Effector memory CD4-positive, alpha-beta T cell (primary cell): Measurements from ENCODE around the gene SMOC2.

Source experiments
- DNase-seq, 3 donors: peaks; one replicate each; pipeline ENCODE4 v3.0.0-alpha.2; 2020
- H3K27ac ChIP-seq: 2 replicates; pipeline ENCODE4 v1.7.0; 2013; ENCODE audit warnings: mild to moderate bottlenecking, low read length, moderate library complexity; ENCODE audit not compliant: insufficient read depth, poor library complexity, severe bottlenecking
- H3K27me3 ChIP-seq: replicated peaks from 2 replicates; pipeline ENCODE4 v1.7.0; 2013; ENCODE audit warnings: mild to moderate bottlenecking, low read length; ENCODE audit not compliant: insufficient read depth, control insufficient read depth, poor library complexity, severe bottlenecking
- H3K36me3 ChIP-seq: 2 replicates; pipeline ENCODE4 v1.7.0; 2013; ENCODE audit warnings: mild to moderate bottlenecking, low read length, moderate library complexity; ENCODE audit not compliant: control insufficient read depth, insufficient read depth
- H3K4me1 ChIP-seq: 2 replicates; pipeline ENCODE4 v1.7.0; 2013; ENCODE audit warnings: low read length, mild to moderate bottlenecking; ENCODE audit not compliant: control insufficient read depth, insufficient read depth, poor library complexity, severe bottlenecking
- H3K4me3 ChIP-seq: 2 replicates; pipeline ENCODE4 v1.7.0; 2013; ENCODE audit warnings: low read length, low read depth, mild to moderate bottlenecking; ENCODE audit not compliant: insufficient read depth, poor library complexity, severe bottlenecking
- H3K9me3 ChIP-seq: 2 replicates; pipeline ENCODE4 v1.7.0; 2013; ENCODE audit warnings: mild to moderate bottlenecking, low read length, moderate library complexity; ENCODE audit not compliant: control insufficient read depth

The SMOC2 gene

GRCh38 chr6:168625602-168626001 lies 184.6 kb downstream of the SMOC2 start:
- no peak overlapping the region for H3K27ac ChIP-seq
- H3K9me3 ChIP-seq = no peaks in the 10 kb centered on the region
- DNase-seq = no peak
- no peak overlapping the region for H3K4me3 ChIP-seq
- H3K36me3 ChIP-seq = no peaks in the 10 kb centered on the region
- H3K27me3 ChIP-seq = no peaks in the 10 kb centered on the region
- H3K4me1 ChIP-seq = no peaks in the 10 kb centered on the region

- Histone ChIP-seq H3K9me3 (no peaks in the 10 kb centered on the region), H3K27ac (no peak overlapping the region), H3K36me3 (no peaks in the 10 kb centered on the region), H3K4me1 (no peaks in the 10 kb centered on the region), H3K4me3 (no peak overlapping the region), H3K27me3 (no peaks in the 10 kb centered on the region)
- no peak for DNase-seq
Observed at GRCh38 chr6:168626046-168626602, 185.1 kb downstream of the SMOC2 start.

- Histone ChIP-seq H3K4me1 (no peaks in the 10 kb centered on the region), H3K9me3 (no peaks in the 10 kb centered on the region), H3K27ac (no peak overlapping the region), H3K27me3 (no peaks in the 10 kb centered on the region), H3K36me3 (no peaks in the 10 kb centered on the region), H3K4me3 (no peak overlapping the region)
- no peak for DNase-seq
Observed at GRCh38 chr6:168627506-168628175, 186.7 kb downstream of the SMOC2 start.

GRCh38 chr6:168628176-168628553 lies 187.2 kb downstream of the SMOC2 start:
- Histone ChIP-seq H3K27me3 (no peaks in the 10 kb centered on the region), H3K4me3 (no peak overlapping the region), H3K36me3 (no peaks in the 10 kb centered on the region), H3K27ac (no peak overlapping the region), H3K9me3 (no peaks in the 10 kb centered on the region), H3K4me1 (no peaks in the 10 kb centered on the region)
- no peak for DNase-seq

- Histone ChIP-seq H3K4me3 (no peak overlapping the region), H3K9me3 (no peaks in the 10 kb centered on the region), H3K27me3 (no peaks in the 10 kb centered on the region), H3K27ac (no peak overlapping the region), H3K4me1 (no peaks in the 10 kb centered on the region), H3K36me3 (no peaks in the 10 kb centered on the region)
- DNase-seq = no peak
Observed at GRCh38 chr6:168628732-168629245, 187.8 kb downstream of the SMOC2 start.

- no peak for DNase-seq
- no peaks in the 10 kb centered on the region for H3K9me3 ChIP-seq
- no peaks in the 10 kb centered on the region for H3K4me1 ChIP-seq
Observed at GRCh38 chr6:168631564-168631963, 190.6 kb downstream of the SMOC2 start.

GRCh38 chr6:168632694-168633093 lies 191.7 kb downstream of the SMOC2 start:
- Histone ChIP-seq H3K27ac (no peak overlapping the region), H3K9me3 (no peaks in the 10 kb centered on the region), H3K4me1 (no peaks in the 10 kb centered on the region), H3K4me3 (no peak overlapping the region), H3K36me3 (no peaks in the 10 kb centered on the region), H3K27me3 (no peaks in the 10 kb centered on the region)
- DNase-seq = no peak

More at GRCh38 chr6:168631564-168631963, 190.6 kb downstream of the SMOC2 start:
- Histone ChIP-seq H3K36me3 (no peaks in the 10 kb centered on the region), H3K27ac (no peak overlapping the region), H3K4me3 (no peak overlapping the region), H3K27me3 (no peaks in the 10 kb centered on the region)

DNA sequence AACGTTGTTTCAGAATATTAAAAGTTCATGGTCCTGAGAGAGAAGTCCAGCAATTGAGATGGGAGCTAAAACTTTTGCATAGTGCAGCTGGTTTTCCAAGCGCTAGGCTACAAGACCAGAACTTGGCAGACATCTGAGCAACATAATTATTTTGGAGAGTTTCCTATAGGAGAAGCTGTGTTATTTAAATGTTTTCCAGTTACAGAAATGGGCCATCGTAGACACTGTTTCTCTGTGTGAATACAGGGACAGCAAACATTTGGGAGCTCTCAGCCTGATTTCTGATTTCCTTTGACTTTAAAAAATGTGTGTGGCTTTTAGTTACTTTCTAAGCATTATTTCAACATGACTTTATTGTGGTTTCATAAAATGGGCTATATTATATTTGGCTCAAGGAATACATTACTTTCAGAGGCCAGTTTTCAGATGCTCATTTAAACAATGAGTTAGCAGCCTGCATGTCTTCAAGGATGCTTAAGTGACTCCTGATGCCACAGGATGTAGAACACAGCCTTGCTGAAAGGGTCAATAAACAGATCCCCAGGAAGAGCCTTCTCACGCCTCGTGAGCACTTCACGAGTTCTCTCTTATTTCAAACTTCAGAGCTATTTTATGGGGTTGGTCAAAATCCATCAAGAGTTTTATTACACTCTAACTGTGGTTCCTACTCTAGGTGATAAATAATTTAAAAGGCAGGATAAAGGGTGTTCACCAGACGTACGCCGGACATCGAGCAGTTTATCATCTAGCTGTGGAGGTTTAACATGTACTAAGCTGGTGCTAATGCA lies 193.8 kb downstream of the SMOC2 start:
- Histone ChIP-seq H3K27me3 (no peaks in the 10 kb centered on the region), H3K9me3 (no peaks in the 10 kb centered on the region), H3K4me3 (no peak overlapping the region), H3K4me1 (no peaks in the 10 kb centered on the region), H3K27ac (no peak overlapping the region), H3K36me3 (no peaks in the 10 kb centered on the region)
- no peak for DNase-seq

GRCh38 chr6:168636147-168637004 lies 195.4 kb downstream of the SMOC2 start:
- Histone ChIP-seq H3K4me1 (no peaks in the 10 kb centered on the region), H3K9me3 (no peaks in the 10 kb centered on the region), H3K27me3 (no peaks in the 10 kb centered on the region), H3K4me3 (no peak overlapping the region), H3K36me3 (no peaks in the 10 kb centered on the region), H3K27ac (no peak overlapping the region)
- no peak for DNase-seq
